Activated naive CD4-positive, alpha-beta T cell treated with anti-CD3 and anti-CD28 coated beads, Interleukin-2, amount 50 U/mL, for 16 hours (primary cell): ENCODE measurements around the gene FAM168A.

Source experiments
- DNase-seq: peaks from one replicate; pipeline ENCODE4 v3.0.0-alpha.2; 2020

FAM168A gene

GRCh38 chr11:73384872-73385689, 212.8 kb downstream of the FAM168A start:
- no peak for DNase-seq

DNA sequence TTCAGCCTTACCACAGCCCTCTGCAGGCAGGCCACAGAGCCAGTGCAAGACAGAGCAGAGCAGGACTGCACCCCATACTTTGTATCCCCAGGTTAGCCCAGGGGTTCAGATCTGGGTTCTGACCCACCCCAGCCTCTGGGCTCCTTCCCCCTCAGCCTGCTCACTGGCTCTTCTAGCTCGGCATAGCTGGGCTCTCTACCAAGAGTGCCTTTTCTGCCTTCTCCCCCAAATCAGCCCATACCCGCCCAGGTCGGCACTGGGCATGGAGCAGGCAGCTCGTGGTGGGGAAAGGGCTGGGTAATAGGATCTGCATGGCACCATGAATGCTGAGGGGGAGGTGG, 213.4 kb downstream of the FAM168A start:
- DNase-seq = no peak

DNA sequence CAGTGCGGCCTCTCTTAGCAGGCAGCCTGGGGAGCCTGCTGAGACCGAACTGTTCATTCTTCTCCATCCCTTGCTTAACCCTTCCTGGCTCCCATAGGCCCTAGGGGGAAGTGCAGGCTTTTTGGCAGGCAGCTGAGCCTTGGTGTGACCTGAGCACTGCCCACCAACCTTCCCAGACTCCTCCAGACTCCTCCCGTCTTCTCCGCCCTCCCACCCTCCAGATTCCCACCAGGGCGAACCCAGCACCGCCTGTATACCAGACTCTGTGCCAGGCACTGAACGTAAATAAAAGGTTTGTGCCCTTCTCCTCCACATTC, 213.8 kb downstream of the FAM168A start:
- DNase-seq = no peak

- DNase-seq = no peak
Observed at GRCh38 chr11:73383249-73384124, 214.4 kb downstream of the FAM168A start.

DNA sequence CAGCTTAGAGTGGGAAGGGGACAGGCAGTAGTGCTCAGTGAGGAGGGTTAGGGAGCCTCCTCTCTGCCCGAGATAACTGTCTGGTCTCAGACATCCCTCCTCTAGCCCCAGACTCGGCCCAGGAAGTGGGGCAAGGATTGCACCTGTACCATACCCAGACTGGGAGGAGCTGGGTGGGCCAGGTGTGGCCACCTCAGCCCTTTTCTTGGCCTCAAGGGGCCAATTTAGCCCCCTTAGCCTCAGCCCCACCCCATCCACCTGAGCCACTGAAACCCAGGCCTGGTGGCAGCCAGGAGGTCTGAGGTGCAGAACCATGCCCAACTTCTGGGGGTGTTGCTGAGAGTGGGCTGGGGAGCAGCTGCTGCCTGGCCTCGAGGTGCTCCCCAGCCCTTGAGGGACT, 215.2 kb downstream of the FAM168A start:
- DNase-seq = no peak

- DNase-seq = no peak
Observed at GRCh38 chr11:73382183-73382582, 215.7 kb downstream of the FAM168A start.

GRCh38 chr11:73381589-73381988, 216.3 kb downstream of the FAM168A start:
- DNase-seq = no peak

GRCh38 chr11:73380897-73381410, 217.0 kb downstream of the FAM168A start:
- DNase-seq = no peak

DNA sequence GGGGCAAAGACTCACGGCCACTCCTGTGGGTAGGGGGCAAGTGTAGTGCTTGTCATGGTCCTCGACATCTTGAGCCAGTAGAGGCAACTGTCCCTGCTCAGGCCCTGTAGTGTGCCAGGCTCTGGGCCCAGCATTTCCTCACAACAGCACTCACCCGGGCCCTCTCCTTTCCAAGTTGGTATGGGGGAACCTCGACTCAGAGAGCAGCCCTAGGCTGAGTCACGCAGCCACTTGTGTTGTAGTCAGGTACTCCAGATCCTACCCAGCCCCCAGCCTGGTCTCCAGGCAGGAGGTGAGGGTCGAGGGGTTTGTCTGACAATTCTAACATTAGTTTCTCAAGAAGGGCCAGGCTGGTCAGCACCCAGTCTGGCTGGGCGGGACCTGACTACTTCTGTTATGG, 217.6 kb downstream of the FAM168A start:
- DNase-seq = no peak

GRCh38 chr11:73379189-73379880, 218.6 kb downstream of the FAM168A start:
- DNase-seq = no peak

DNA sequence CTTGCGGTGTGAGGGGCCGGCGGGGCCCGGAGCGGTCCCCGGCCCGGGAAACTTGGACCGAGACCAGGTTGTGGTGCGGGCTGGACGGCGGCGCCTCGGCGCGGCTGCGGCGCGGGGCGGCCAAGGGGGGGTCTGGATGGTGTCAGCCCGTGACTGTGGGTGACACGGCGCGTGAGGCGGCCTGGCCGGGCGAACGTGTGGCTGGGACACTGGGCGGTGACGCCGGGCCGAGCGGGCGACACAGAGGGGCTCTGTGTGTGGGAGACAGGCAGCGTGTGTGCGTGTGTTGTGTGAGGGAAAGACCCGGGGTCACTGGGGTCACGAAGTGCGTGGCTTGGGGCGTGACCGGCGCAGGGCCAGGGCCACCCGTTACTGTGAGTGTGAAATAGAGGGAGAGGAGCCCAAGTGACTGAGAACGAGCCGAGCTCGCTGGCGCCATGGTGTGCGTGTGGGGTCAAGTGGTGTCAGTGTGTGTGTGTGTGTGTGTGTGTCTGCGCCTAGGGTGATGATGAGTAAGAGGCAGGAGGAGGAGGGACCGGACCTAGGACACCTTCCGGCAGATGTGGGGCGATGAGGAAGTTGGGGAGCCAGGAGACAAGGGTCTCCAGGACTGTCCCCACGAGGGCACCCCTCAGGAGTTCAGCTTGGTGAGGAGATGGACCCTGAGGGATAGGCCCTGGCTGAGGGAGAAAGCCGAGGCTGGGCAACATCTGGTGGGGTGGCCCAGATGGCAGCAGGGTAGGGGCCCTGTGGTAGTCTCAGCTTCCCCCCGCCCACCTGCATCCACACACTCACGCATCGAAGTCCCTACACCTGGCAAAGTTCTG, 220.9 kb downstream of the FAM168A start:
- DNase-seq = peak; percentile 49

DNA sequence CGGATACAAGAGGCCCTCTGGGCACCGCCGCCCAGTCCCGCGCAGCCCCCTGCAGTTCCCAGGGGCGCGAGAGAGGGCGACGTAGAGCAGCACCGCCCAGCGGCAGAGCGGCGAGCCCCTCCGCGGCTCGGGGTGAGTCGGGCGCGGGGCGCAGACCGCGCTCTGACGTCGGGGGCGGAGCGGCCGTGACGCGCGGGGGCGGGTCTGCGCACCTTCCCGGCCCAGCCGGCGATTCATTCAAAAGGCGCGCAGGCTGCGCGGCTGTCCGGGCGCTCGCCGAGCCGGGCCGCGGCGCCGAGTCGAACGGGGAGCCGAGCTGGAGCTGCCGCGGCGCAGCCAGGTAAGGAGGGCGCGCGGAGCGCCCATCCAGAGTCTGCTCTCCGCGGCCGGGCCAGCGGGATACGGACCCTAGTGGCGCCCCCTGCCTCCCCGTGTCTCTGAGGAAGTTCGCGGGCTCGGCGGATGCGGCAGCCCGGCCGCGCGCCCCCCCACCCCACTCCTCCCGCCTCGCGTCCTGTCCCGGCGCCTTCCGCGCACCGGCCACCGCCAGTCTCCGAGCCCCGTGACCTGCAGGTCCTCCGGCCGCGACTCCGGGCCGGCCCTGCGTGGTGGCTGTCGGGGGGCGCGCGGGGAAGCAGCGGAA, 221.6 kb downstream of the FAM168A start, which contains the start of gene RELT:
TSS of gene RELT (plus strand) at position 240 of the 643 bp plus-strand sequence. CDS start 12,738 bp downstream, outside the sequence.
- peak; percentile 94 for DNase-seq

DNA sequence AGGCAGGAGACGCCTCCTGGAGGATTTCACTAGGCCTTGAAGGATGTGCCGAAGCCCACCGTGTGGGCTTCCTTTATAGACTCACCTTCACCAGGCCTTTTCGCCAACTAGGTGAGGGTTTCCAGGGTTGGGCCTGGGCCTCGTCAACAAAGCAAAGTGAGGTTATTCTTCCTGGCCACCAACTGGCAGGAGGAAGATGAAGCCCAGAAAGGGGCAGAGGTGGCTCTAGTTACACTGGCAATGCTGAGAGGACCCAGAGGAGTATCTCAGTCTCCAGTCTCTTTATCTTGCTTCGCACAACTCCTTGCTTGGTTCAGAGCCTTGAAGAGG, 222.1 kb downstream of the FAM168A start:
- DNase-seq = no peak

- no peak for DNase-seq
Observed at GRCh38 chr11:73374151-73374550, 223.8 kb downstream of the FAM168A start.

DNA sequence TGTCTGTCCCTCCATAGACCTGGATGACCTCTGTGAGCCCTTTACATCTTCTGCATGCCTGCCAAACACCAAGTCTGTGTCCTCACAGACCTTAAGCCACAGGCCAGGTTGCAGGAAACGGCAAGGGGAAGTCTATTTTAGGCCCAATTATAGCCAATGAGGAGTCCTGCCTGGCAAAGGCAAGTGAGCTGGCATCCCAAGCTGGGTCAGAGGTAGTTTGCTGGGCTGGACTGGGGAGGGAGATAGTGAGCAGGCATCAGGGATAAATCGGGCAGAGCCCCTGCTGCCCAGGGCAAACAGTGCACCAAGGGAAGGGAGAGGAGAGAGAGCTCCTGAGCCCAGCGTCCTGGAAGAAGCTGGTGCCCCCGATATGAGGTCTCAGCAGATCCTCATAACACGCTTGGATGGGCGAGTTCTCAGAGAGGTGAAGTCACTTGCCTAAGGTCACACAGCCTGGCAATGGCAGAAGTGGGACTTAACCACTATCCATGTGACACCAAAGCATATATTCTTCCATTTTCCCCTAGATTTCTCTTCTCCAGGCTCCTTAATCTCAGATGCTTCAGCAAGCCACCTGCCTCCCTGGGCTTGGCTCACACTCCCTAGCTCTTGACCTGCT, 225.4 kb downstream of the FAM168A start:
- DNase-seq = no peak

- peak; percentile 25 for DNase-seq
Observed at GRCh38 chr11:73367482-73368024, 230.4 kb downstream of the FAM168A start.

- no peak for DNase-seq
Observed at GRCh38 chr11:73366953-73367352, 231.0 kb downstream of the FAM168A start.

DNA sequence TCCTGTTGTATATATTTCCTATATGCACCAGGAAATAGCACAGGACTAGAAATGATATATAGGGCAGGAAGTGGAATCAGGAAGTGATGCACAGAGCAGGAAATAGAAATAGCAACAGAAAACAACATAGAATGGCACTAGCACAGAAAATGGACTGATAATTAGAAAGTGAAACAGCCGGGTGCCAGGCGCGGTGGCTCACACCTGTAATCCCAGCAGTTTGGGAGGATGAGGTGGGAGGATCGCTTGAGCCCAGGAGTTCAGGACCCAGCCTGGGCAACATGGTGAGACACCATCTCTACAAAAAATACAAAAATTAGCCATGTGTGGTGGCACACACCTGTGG, 231.7 kb downstream of the FAM168A start:
- DNase-seq = no peak

GRCh38 chr11:73365352-73366264, 232.3 kb downstream of the FAM168A start:
- no peak for DNase-seq

GRCh38 chr11:73363147-73363546, 234.8 kb downstream of the FAM168A start:
- no peak for DNase-seq
